Right lobe of liver (tissue), 6 donors: ENCODE data around the gene DSCAM. TPM values are rescaled to one million over a fixed set of nuclear protein-coding genes. Genes with fewer than 3 reads are reported as not detected.

Source experiments
- ATAC-seq, 4 donors: fragments of 200-7000 bp; cut with Tn5 transposase; one replicate each; pipeline ENCODE4 v1.9.1; 2020; ENCODE audit warnings: mild to moderate bottlenecking in 4 of 4, moderate library complexity in 4 of 4
- DNase-seq, 3 donors: peaks; one replicate each; pipeline ENCODE4 v3.0.0-alpha.2; 2020
- H3K27ac ChIP-seq, 3 donors: fragments of 200-600 bp; one replicate each; pipeline ENCODE4 v1.8.0; 2022
- H3K27me3 ChIP-seq, 2 donors: fragments of 200-600 bp; one replicate each; pipeline ENCODE4 v1.8.0; 2022
- H3K36me3 ChIP-seq, 4 donors: fragments of 200-600 bp; sonication (generic) in 1 of 4; one replicate each; pipeline versions ENCODE4 v1.5.1 to v1.8.0; 2017 to 2022; ENCODE audit warnings: control low read depth in 1 of 4
- H3K4me1 ChIP-seq, 4 donors: fragments of 200-600 bp; sonication (generic) in 1 of 4; one replicate each; pipeline versions ENCODE4 v1.5.1 to v1.8.0; 2017 to 2022; ENCODE audit warnings: control low read depth in 1 of 4
- H3K4me3 ChIP-seq, 3 donors: fragments of 200-600 bp; one replicate each; pipeline ENCODE4 v1.8.0; 2022
- H3K9me3 ChIP-seq, 4 donors: fragments of 200-600 bp; sonication (generic) in 1 of 4; one replicate each; pipeline versions ENCODE4 v1.5.1 to v1.8.0; 2017 to 2022; ENCODE audit warnings: control low read depth in 1 of 4
- CTCF ChIP-seq, 4 donors: fragments of 200-600 bp in 3 of 4; fragments of 450-650 bp in 1 of 4; IDR thresholded peaks; one replicate each; pipeline versions ENCODE4 v1.5.1 to v1.8.0; 2016 to 2022; ENCODE audit warnings: antibody characterized with exemption in 4 of 4, mild to moderate bottlenecking in 2 of 4
- POLR2A ChIP-seq: fragments of 450-650 bp; IDR thresholded peaks from one replicate; pipeline ENCODE4 v1.6.1; 2017; ENCODE audit warnings: antibody characterized with exemption, mild to moderate bottlenecking
- WGBS: methylation state at CpG from one replicate; pipeline ENCODE4 v1.1.6; 2018; ENCODE audit warnings: low coverage, low lambda C conversion rate; ENCODE audit not compliant: insufficient coverage; ENCODE audit errors: missing lambda C conversion rate; 5-methylcytosine and 5-hydroxymethylcytosine counted together
- intact Hi-C, 2 donors: fragments of 100-400 bp; cut with DNase I; formaldehyde crosslinking; loops; one replicate each; pipeline versions ENCODE4 v1.11.2 to v1.14.1; 2022
- total RNA-seq, 6 experiments: library from RNA; depleted of rRNA in 2 of 6; stranded (reverse); fragments of >200 nt in 2 of 6; fragmentation: NEBNext Ultra II Directional in 3 of 6; extraction: Animal tissue kit (Norgen Biotek cat#: 25700) in 3 of 6; gene quantifications; one replicate each; pipeline versions ENCODE4 v1.1.0 to v1.2.4, GENCODE V29; 2016 to 2023
- donor health status: DM: no; HTN: yes; CAD: no.
- donor health status: DM: no; HTN: no; CAD: no.
- donor health status: DM: no; HTN: no; CAD: no.
- donor health status: DM: no; HTN: yes; CAD: no.
- donor health status: DM: no; HTN: yes; CAD: no.

The DSCAM gene
- total RNA-seq, 6 experiments from 2014 or later: 0.04 to 0.16 (median 0.06) TPM; not detected in 2

- H3K4me1 ChIP-seq: no peaks in the 10 kb centered on the region
- ATAC-seq (no peak), DNase-seq (no peak)
- intact Hi-C loops: no loop called here
- H3K27me3 ChIP-seq: no peaks in the 10 kb centered on the region
- no peak overlapping the region for H3K4me3 ChIP-seq
- H3K9me3 ChIP-seq: no peaks in the 10 kb centered on the region
- TF ChIP-seq CTCF (IDR thresholded peaks at IDR 0.05) (no peak), POLR2A (no peak)
- H3K36me3 ChIP-seq: no peaks in the 10 kb centered on the region
- 65% methylated on average over 3 of the region's 4 CpGs for WGBS
- H3K27ac ChIP-seq: no peak overlapping the region
Measured at GRCh38 chr21:40070871-40071270, 776.1 kb downstream of the DSCAM start.

- ATAC-seq (no peak), DNase-seq (no peak)
Measured at GRCh38 chr21:40067751-40068150, 779.2 kb downstream of the DSCAM start.

GRCh38 chr21:40066221-40066620, 780.7 kb downstream of the DSCAM start:
- no peaks in the 10 kb centered on the region for H3K9me3 ChIP-seq
- TF ChIP-seq POLR2A (no peak), CTCF (IDR thresholded peaks at IDR 0.05) (no peak)
- H3K27ac ChIP-seq: no peak overlapping the region
- no peaks in the 10 kb centered on the region for H3K4me1 ChIP-seq
- no peak overlapping the region for H3K4me3 ChIP-seq
- no peak for ATAC-seq
- WGBS: 34% methylated on average over 3 of the region's 3 CpGs
- no peaks in the 10 kb centered on the region for H3K27me3 ChIP-seq
- no peak for DNase-seq
- intact Hi-C loops: no loop called here
- H3K36me3 ChIP-seq: no peaks in the 10 kb centered on the region

More at GRCh38 chr21:40067751-40068150, 779.2 kb downstream of the DSCAM start:
- Histone ChIP-seq H3K27ac (no peak overlapping the region), H3K27me3 (no peaks in the 10 kb centered on the region), H3K4me1 (no peaks in the 10 kb centered on the region), H3K4me3 (no peak overlapping the region), H3K9me3 (no peaks in the 10 kb centered on the region), H3K36me3 (no peaks in the 10 kb centered on the region)
- WGBS: 52% methylated on average over 4 of the region's 4 CpGs
- intact Hi-C loops: no loop called here
- no peak for TF ChIP-seq CTCF (IDR thresholded peaks at IDR 0.05)
- TF ChIP-seq POLR2A: no peak

- DNase-seq (no peak), ATAC-seq (no peak)
- Histone ChIP-seq H3K9me3 (no peaks in the 10 kb centered on the region), H3K4me1 (no peaks in the 10 kb centered on the region), H3K27me3 (no peaks in the 10 kb centered on the region), H3K27ac (no peak overlapping the region), H3K36me3 (no peaks in the 10 kb centered on the region), H3K4me3 (no peak overlapping the region)
- WGBS: 78% methylated on average over 3 of the region's 7 CpGs
- TF ChIP-seq CTCF (IDR thresholded peaks at IDR 0.05) (no peak), POLR2A (no peak)
- intact Hi-C loops: no loop called here
Measured at GRCh38 chr21:40060083-40060677, 786.8 kb downstream of the DSCAM start.

GRCh38 chr21:40057331-40057730, 789.6 kb downstream of the DSCAM start:
- Histone ChIP-seq H3K27me3 (no peaks in the 10 kb centered on the region), H3K4me1 (no peaks in the 10 kb centered on the region), H3K4me3 (no peak overlapping the region), H3K36me3 (no peaks in the 10 kb centered on the region), H3K27ac (no peak overlapping the region), H3K9me3 (no peaks in the 10 kb centered on the region)
- WGBS: 59% methylated on average over 3 of the region's 5 CpGs
- no peak for DNase-seq
- no peak for ATAC-seq
- intact Hi-C loops: no loop called here
- TF ChIP-seq CTCF (IDR thresholded peaks at IDR 0.05) (no peak), POLR2A (no peak)
